WTC11 (cell line): ENCODE data around the gene MZT2B. TPM values are rescaled to one million over a fixed set of nuclear protein-coding genes. Genes with fewer than 3 reads are reported as not detected.

Source experiments
- ATAC-seq: fragments of 200-7000 bp; cut with Tn5 transposase; 2 replicates; pipeline ENCODE4 v1.10.0; 2021; ENCODE audit warnings: mild to moderate bottlenecking, moderate library complexity
- CTCF ChIA-PET: fragments of 300-600 bp; sonication (Branson Sonifier 250); formaldehyde crosslinking; loops from one replicate; lab custom pipeline; 2021; ENCODE audit warnings: antibody characterized with exemption; lab: Charles Lee
- POLR2A ChIA-PET: fragments of 350-600 bp; sonication (Branson Sonifier 250); formaldehyde crosslinking; loops from one replicate; lab custom pipeline; 2021; ENCODE audit warnings: antibody characterized with exemption; lab: Charles Lee
- DNase-seq: peaks from one replicate; pipeline ENCODE4 v3.0.0; 2021; ENCODE audit warnings: low spot score
- H3K27ac Mint-ChIP-seq: 2 replicates; pipeline ENCODE4 v1.8.0; 2021; ENCODE audit warnings: mixed read lengths
- H3K27me3 Mint-ChIP-seq: 2 replicates; pipeline ENCODE4 v1.8.0; 2021; ENCODE audit warnings: low read depth, mild to moderate bottlenecking, moderate library complexity, mixed read lengths
- H3K36me3 Mint-ChIP-seq: 2 replicates; pipeline ENCODE4 v1.8.0; 2021; ENCODE audit warnings: mixed read lengths
- H3K4me1 Mint-ChIP-seq: 2 replicates; pipeline ENCODE4 v1.8.0; 2022; ENCODE audit warnings: mixed read lengths
- H3K4me3 Mint-ChIP-seq: 2 replicates; pipeline ENCODE4 v1.8.0; 2021; ENCODE audit warnings: mild to moderate bottlenecking, moderate library complexity, mixed read lengths
- H3K9me3 Mint-ChIP-seq: 2 replicates; pipeline ENCODE4 v1.8.0; 2021; ENCODE audit warnings: mixed read lengths
- ATF3 ChIP-seq: sonication (generic); formaldehyde crosslinking; conservative IDR thresholded peaks from 2 replicates; pipeline ENCODE4 v1.8.1; 2022; ENCODE audit warnings: mild to moderate bottlenecking, missing genetic modification reagents
- CREB1 ChIP-seq: sonication (generic); formaldehyde crosslinking; IDR thresholded peaks from 2 replicates; pipeline ENCODE4 v1.8.0; 2023; ENCODE audit warnings: mild to moderate bottlenecking, missing genetic modification reagents
- ELF4 ChIP-seq: sonication (generic); formaldehyde crosslinking; IDR thresholded peaks from 2 replicates; pipeline ENCODE4 v1.8.1; 2022; ENCODE audit warnings: low read depth, mild to moderate bottlenecking, moderate library complexity, missing genetic modification reagents
- EMX1 ChIP-seq: fragments of 250-450 bp; sonication (Bioruptor Pico); IDR thresholded peaks from 2 replicates; pipeline ENCODE4 v1.8.0; 2021; ENCODE audit warnings: mild to moderate bottlenecking
- ESRRA ChIP-seq: sonication (generic); formaldehyde crosslinking; IDR thresholded peaks from 2 replicates; pipeline ENCODE4 v1.8.1; 2022; ENCODE audit warnings: mild to moderate bottlenecking, missing genetic modification reagents, borderline replicate concordance
- FOXP1 ChIP-seq: sonication (generic); formaldehyde crosslinking; IDR thresholded peaks from 2 replicates; pipeline ENCODE4 v1.8.0; 2022; ENCODE audit warnings: missing genetic modification reagents, mild to moderate bottlenecking, moderate library complexity, borderline replicate concordance
- GRHL2 ChIP-seq: fragments of 250-450 bp; sonication (Bioruptor Pico); IDR thresholded peaks from 2 replicates; pipeline ENCODE4 v1.8.0; 2022; ENCODE audit warnings: mild to moderate bottlenecking, moderate library complexity; ENCODE audit not compliant: insufficient replicate concordance, severe bottlenecking
- NFE2L1 ChIP-seq: sonication (generic); formaldehyde crosslinking; IDR thresholded peaks from 2 replicates; pipeline ENCODE4 v1.8.1; 2023; ENCODE audit warnings: missing genetic modification reagents
- NR1H2 ChIP-seq: sonication (generic); formaldehyde crosslinking; IDR thresholded peaks from 2 replicates; pipeline ENCODE4 v1.9.0; 2021; ENCODE audit warnings: mild to moderate bottlenecking, moderate library complexity, missing genetic modification reagents
- PREB ChIP-seq: sonication (generic); formaldehyde crosslinking; IDR thresholded peaks from 2 replicates; pipeline ENCODE4 v1.8.1; 2022; ENCODE audit warnings: mild to moderate bottlenecking, missing genetic modification reagents, moderate library complexity, borderline replicate concordance
- PRRX2 ChIP-seq: fragments of 250-450 bp; sonication (Bioruptor Pico); IDR thresholded peaks from 2 replicates; pipeline ENCODE4 v1.8.0; 2021; ENCODE audit warnings: mild to moderate bottlenecking
- RELA ChIP-seq: sonication (generic); formaldehyde crosslinking; IDR thresholded peaks from 2 replicates; pipeline ENCODE4 v1.8.1; 2022; ENCODE audit warnings: missing genetic modification reagents, mild to moderate bottlenecking, borderline replicate concordance
- RORB ChIP-seq: fragments of 250-450 bp; sonication (Bioruptor Pico); IDR thresholded peaks from 2 replicates; pipeline ENCODE4 v1.9.0; 2021; ENCODE audit warnings: mild to moderate bottlenecking
- SOX15 ChIP-seq: fragments of 250-450 bp; sonication (Bioruptor Pico); IDR thresholded peaks from 2 replicates; pipeline ENCODE4 v1.9.0; 2021; ENCODE audit warnings: mild to moderate bottlenecking
- USF2 ChIP-seq: sonication (generic); formaldehyde crosslinking; IDR thresholded peaks from 2 replicates; pipeline ENCODE4 v1.8.1; 2023; ENCODE audit warnings: mild to moderate bottlenecking, missing genetic modification reagents, moderate library complexity
- ZNF138 ChIP-seq: sonication (generic); formaldehyde crosslinking; conservative IDR thresholded peaks from 2 replicates; pipeline ENCODE4 v1.8.1; 2022; ENCODE audit warnings: mild to moderate bottlenecking, moderate library complexity, missing genetic modification reagents
- ZNF317 ChIP-seq: sonication (generic); formaldehyde crosslinking; IDR thresholded peaks from 2 replicates; pipeline ENCODE4 v1.8.1; 2023; ENCODE audit warnings: low read depth, mild to moderate bottlenecking, moderate library complexity, missing genetic modification reagents, borderline replicate concordance
- ZNF416 ChIP-seq: fragments of 250-450 bp; sonication (Bioruptor Pico); IDR thresholded peaks from 2 replicates; pipeline ENCODE4 v1.9.0; 2021; ENCODE audit warnings: mild to moderate bottlenecking, inconsistent platforms
- ZNF425 ChIP-seq: fragments of 250-450 bp; sonication (Bioruptor Pico); conservative IDR thresholded peaks from 2 replicates; pipeline ENCODE4 v1.9.0; 2021; ENCODE audit warnings: mild to moderate bottlenecking
- total RNA-seq: library from RNA; stranded (reverse); gene quantifications from 3 replicates; pipeline ENCODE4 v1.2.3, GENCODE V29; 2021
- TF ChIP-seq, protein P1 (sequence below): sonication (generic); formaldehyde crosslinking; IDR thresholded peaks from 2 replicates; pipeline ENCODE4 v1.8.0; 2022; ENCODE audit warnings: mild to moderate bottlenecking, missing genetic modification reagents
- TF ChIP-seq, protein P2 (sequence below): sonication (generic); formaldehyde crosslinking; IDR thresholded peaks from 2 replicates; pipeline ENCODE4 v1.8.0; 2023; ENCODE audit warnings: missing genetic modification reagents
- TF ChIP-seq, protein P3 (sequence below): sonication (generic); formaldehyde crosslinking; IDR thresholded peaks from 2 replicates; pipeline ENCODE4 v1.8.0; 2022; ENCODE audit warnings: mild to moderate bottlenecking, missing genetic modification reagents

The MZT2B gene
- total RNA-seq, 1 experiment from 2014 or later, result 183 TPM

DNA sequence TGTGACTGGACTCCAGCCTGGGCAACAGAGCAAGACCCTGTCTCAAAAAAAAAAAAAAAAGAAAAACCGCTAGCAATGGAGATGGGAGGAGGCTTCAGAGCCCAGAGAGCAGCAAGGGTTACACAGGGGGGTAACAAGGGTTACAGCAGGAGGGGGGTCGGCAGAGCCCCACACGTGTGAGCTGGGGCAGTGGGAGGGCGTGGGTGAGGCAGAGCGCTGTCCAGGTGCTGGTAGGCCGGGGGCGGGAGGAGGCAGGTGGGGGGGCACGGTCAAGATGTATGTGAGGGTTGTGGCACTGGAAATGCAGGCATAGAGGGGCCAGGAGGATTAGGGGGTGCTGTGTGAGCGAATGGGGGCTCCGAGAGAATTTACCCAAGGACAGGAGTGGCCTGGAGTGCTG is 3.4 kb downstream of the MZT2B start:
- ATAC-seq (no peak), DNase-seq (no peak)
- ChIA-PET CTCF (interaction anchor here (1.6 kb wide), 1 partner anchor 103 kb away, joined by 3 read pairs; no protein-coding TSS in a partner anchor), POLR2A (interaction anchor here (0.7 to 0.8 kb wide), 2 partner anchors 156 to 1304 kb away, joined by 3 to 4 read pairs; no protein-coding TSS in a partner anchor)
- Mint-ChIP-seq H3K9me3 (no peaks in the 10 kb centered on the region), H3K4me3 (no peak overlapping the region), H3K4me1 (peaks cover 7% of the 10 kb centered on the region), H3K36me3 (no peaks in the 10 kb centered on the region), H3K27me3 (no peaks in the 10 kb centered on the region), H3K27ac (no peak overlapping the region)
- TF ChIP-seq, protein P1, sequence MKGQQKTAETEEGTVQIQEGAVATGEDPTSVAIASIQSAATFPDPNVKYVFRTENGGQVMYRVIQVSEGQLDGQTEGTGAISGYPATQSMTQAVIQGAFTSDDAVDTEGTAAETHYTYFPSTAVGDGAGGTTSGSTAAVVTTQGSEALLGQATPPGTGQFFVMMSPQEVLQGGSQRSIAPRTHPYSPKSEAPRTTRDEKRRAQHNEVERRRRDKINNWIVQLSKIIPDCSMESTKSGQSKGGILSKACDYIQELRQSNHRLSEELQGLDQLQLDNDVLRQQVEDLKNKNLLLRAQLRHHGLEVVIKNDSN (CRISPR knock-in tag), result no peak
- no peak for TF ChIP-seq NR1H2 (CRISPR knock-in tag)
- TF ChIP-seq, protein P2, sequence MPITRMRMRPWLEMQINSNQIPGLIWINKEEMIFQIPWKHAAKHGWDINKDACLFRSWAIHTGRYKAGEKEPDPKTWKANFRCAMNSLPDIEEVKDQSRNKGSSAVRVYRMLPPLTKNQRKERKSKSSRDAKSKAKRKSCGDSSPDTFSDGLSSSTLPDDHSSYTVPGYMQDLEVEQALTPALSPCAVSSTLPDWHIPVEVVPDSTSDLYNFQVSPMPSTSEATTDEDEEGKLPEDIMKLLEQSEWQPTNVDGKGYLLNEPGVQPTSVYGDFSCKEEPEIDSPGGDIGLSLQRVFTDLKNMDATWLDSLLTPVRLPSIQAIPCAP, result no peak
- no peak for TF ChIP-seq ELF4 (CRISPR knock-in tag)
- TF ChIP-seq ZNF416, result no peak
- no peak for TF ChIP-seq NFE2L1 (CRISPR knock-in tag)
- no peak for TF ChIP-seq CREB1 (CRISPR knock-in tag)

GRCh38 chr2:130185896-130186295 is 3.8 kb downstream of the MZT2B start:
- Mint-ChIP-seq H3K4me1 (peaks cover 7% of the 10 kb centered on the region), H3K36me3 (no peaks in the 10 kb centered on the region), H3K27me3 (no peaks in the 10 kb centered on the region), H3K27ac (no peak overlapping the region), H3K4me3 (no peak overlapping the region), H3K9me3 (no peaks in the 10 kb centered on the region)
- CTCF ChIA-PET, result no interaction called here
- ATAC-seq, result no peak
- POLR2A ChIA-PET, result interaction anchor here (0.7 to 0.8 kb wide), 2 partner anchors 156 to 1303 kb away, joined by 3 to 4 read pairs; no protein-coding TSS in a partner anchor
- DNase-seq, result no peak
- TF ChIP-seq GRHL2 (CRISPR knock-in tag), result no peak
- no peak for TF ChIP-seq ZNF138 (CRISPR knock-in tag)
- no peak for TF ChIP-seq ATF3
- no peak for TF ChIP-seq ELF4 (CRISPR knock-in tag)
- no peak for TF ChIP-seq USF2 (CRISPR knock-in tag)
- TF ChIP-seq PREB (CRISPR knock-in tag), result no peak
- no peak for TF ChIP-seq ZNF317 (CRISPR knock-in tag)
- TF ChIP-seq EMX1 (CRISPR knock-in tag), result no peak
- TF ChIP-seq FOXP1 (CRISPR knock-in tag), result no peak
- TF ChIP-seq PRRX2, result no peak
- TF ChIP-seq, protein P3, sequence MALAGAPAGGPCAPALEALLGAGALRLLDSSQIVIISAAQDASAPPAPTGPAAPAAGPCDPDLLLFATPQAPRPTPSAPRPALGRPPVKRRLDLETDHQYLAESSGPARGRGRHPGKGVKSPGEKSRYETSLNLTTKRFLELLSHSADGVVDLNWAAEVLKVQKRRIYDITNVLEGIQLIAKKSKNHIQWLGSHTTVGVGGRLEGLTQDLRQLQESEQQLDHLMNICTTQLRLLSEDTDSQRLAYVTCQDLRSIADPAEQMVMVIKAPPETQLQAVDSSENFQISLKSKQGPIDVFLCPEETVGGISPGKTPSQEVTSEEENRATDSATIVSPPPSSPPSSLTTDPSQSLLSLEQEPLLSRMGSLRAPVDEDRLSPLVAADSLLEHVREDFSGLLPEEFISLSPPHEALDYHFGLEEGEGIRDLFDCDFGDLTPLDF (CRISPR knock-in tag), result no peak
- TF ChIP-seq SOX15 (CRISPR knock-in tag), result no peak
- no peak for TF ChIP-seq RORB (CRISPR knock-in tag)
- no peak for TF ChIP-seq ESRRA (CRISPR knock-in tag)
- no peak for TF ChIP-seq RELA
- TF ChIP-seq ZNF425, result no peak
- no peak for TF ChIP-seq NR1H2 (CRISPR knock-in tag)
